Glomerular visceral epithelial cell (primary cell): ENCODE results near the gene ETS2.
A peak's percentile ranks its signal among the peaks of the same experiment; 100 is the strongest.

Experiments
- DNase-seq: peaks from one replicate; pipeline ENCODE4 v3.0.0-alpha.2; 2016; ENCODE audit errors: extremely low spot score

ETS2 gene

DNA sequence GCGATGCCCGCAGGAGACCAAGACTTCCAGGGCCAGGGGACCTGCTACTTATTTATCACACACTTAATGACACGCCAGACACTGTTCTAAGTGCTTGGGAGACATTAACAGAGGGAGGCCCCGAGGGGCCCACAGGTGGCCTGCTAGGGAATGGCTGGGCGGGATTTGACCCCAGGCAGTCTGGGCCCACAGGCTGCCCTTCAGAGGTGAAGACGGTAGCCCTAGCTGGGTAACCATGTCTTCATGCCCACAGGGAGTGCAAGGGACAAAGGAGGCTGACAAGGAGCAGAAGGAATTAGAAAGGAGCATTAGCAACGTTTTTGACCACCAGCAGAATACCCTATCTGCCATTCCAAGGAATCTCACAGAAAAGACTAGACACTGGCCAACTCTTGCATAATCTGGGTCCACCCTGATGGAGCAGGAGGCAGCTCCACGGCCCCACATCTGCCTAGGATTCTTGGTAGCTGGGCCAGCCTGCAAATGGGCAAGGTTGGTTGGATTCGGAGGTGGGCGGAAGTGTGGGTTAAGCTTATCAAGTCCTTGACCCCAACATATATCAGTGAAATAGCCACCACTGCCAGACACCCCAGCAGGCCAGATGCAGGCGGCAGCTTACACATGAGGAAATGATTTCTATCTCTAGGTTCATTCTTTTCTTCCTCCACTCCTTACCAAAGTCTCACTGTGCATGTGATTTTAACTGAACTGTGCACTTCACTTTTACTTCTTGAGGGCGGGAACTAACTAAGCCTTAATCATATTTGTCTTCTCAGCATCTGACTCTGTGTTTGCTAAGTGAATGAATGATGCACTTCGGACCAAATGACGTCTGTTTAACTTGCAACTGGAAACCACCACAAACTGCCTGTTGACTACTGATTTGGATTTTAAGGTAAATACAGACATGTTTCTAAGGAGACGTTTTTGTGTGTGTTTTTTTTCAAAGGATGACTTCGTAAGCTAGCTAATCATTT lies 3.4 kb upstream of the ETS2 start:
- DNase-seq: peak; percentile 41

DNA sequence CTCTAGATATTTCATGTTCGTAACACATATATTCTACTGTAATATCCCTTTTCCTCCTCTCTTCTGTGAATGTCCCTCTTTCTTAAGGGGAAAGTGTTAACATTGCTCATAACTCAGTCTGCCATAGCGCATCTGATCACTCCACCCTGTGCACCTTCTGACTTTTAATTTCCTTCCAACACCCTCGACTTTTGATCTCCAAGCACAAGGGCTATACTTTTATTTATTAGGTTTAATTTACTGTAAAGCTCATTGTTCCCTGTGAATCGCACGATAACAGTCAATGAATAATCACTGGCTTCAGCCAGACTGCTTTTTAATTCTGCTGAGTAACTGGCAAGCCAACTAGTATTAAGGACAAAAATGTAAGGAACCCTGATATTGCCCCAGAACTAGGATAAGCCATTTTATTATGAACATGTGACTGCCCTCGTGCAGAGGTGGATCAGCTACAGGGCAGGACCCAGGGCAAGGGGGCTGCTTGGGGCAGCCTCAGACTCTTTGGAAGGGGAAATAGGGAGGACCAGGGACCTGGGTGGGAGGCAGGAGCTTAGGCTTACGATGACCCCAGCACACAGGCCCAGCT lies 2.6 kb upstream of the ETS2 start:
- no peak for DNase-seq

GRCh38 chr21:38804030-38804788 lies 1.5 kb upstream of the ETS2 start:
- no peak for DNase-seq

- DNase-seq: peak; percentile 52
These were observed 871 bp upstream of the ETS2 start for GRCh38 chr21:38804789-38805327.

DNA sequence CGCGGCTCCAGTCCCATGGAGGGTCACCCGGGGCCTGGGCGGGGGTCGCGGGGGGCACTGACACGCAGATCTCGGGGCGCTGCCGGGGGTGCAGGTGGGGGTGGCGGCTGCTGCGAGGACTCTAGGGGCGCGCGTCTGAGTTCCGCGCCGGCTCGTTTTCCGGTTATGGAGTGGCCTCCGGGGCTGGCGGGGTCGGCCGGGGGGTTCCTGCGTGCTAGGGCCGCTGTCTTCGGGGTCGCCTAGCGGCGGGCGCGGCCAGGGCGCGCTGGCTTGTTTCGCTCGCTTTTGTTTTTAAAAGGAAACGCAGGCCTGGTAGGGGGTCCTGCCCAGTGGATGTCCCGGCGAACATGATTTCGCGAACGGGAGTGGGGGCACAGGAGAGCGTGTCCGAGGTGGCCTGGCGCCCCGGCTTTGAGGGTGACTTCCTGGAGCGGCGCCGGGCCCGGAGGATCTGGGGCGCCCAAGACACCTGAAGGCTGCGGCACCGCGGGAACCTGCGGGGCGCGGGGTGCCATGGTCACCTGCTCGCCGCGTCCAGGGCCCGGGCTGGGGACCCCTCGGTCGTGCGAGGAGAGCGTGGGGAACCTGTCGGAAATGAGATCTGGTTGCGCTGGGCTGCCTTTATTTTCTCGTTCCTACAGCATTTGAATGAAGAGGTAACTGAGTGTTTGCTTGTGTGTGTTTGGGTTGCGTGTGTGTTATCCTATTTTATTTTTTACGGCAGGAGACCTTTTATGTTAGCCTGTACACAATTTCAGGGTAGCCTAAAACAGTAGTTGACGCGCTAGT lies 618 bp downstream of the ETS2 start:
- DNase-seq: no peak

GRCh38 chr21:38806942-38807284 lies 1.2 kb downstream of the ETS2 start:
- no peak for DNase-seq

DNA sequence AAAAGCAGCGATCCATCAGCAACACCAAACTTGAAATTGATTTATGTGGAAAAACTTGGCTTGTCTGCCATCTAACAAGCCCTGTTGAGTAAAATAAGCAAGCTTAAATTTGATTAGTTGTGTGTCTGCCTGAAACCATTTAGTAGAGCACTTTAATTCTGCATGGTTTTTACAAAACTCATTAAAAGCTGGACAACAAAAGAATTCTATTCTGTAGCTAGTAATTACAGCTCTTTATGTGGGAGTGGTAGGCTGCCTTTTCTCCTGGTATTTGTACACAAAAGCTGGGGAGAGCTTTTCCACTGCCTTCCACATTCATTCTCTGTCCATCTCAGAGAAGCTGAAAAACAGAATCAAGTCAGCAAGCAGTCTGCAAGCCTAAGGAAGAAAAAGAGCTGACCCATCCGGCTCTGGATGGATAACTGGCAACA lies 1.7 kb downstream of the ETS2 start:
- DNase-seq: no peak

GRCh38 chr21:38807986-38808385 lies 2.3 kb downstream of the ETS2 start:
- no peak for DNase-seq

- no peak for DNase-seq
These were observed 3.6 kb downstream of the ETS2 start for GRCh38 chr21:38809198-38809878.

- DNase-seq: no peak
These were observed 4.5 kb downstream of the ETS2 start for GRCh38 chr21:38810034-38810825.

DNA sequence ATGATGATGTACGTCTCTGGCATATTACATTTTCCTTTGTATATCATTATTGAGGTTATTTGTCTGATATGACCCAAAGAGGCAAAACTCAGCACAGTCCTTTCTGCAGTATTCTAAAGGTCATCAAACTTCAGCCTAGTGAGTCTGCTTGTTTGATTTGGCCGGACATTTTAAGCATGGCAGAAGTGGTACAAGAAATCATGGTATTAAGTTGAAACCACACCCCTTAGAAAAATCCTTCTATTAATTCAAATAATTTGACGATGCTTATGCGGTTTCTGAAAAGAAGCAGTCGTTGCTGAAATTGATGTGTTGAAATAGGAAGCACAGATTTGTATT lies 5.1 kb downstream of the ETS2 start:
- no peak for DNase-seq

GRCh38 chr21:38811257-38811656 lies 5.5 kb downstream of the ETS2 start:
- peak; percentile 71 for DNase-seq

GRCh38 chr21:38813143-38813542 lies 7.4 kb downstream of the ETS2 start:
- no peak for DNase-seq

GRCh38 chr21:38813547-38813946 lies 7.8 kb downstream of the ETS2 start:
- no peak for DNase-seq

GRCh38 chr21:38814126-38815059 lies 8.7 kb downstream of the ETS2 start:
- no peak for DNase-seq

GRCh38 chr21:38815060-38815405 lies 9.3 kb downstream of the ETS2 start:
- no peak for DNase-seq

DNA sequence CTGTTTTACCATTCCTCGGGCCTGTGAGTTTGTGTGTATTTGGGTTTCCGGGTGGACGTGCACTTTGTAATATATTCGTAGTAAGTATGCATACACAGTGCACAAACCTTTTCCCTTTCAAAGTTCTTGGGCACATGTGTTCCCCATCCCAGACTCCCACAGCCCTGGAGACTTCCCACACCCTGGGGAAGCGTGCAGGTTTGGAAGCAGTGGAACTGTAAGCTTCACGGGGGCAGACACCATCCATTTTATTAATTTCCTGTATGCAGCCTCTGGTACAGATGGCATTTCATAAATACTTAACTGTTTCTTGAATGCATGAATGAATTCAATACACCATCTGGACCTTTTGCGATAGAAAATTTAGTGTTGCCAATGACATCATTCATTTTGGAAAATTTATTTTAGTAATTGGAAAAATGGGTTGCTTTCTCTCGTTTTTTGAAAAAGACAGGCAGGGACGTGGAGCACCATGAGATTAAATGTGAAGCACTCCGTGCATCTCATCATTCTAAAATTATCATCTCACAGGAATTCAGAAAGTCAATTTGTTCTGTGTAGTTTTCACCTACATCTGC lies 10.8 kb downstream of the ETS2 start:
- DNase-seq: no peak

DNA sequence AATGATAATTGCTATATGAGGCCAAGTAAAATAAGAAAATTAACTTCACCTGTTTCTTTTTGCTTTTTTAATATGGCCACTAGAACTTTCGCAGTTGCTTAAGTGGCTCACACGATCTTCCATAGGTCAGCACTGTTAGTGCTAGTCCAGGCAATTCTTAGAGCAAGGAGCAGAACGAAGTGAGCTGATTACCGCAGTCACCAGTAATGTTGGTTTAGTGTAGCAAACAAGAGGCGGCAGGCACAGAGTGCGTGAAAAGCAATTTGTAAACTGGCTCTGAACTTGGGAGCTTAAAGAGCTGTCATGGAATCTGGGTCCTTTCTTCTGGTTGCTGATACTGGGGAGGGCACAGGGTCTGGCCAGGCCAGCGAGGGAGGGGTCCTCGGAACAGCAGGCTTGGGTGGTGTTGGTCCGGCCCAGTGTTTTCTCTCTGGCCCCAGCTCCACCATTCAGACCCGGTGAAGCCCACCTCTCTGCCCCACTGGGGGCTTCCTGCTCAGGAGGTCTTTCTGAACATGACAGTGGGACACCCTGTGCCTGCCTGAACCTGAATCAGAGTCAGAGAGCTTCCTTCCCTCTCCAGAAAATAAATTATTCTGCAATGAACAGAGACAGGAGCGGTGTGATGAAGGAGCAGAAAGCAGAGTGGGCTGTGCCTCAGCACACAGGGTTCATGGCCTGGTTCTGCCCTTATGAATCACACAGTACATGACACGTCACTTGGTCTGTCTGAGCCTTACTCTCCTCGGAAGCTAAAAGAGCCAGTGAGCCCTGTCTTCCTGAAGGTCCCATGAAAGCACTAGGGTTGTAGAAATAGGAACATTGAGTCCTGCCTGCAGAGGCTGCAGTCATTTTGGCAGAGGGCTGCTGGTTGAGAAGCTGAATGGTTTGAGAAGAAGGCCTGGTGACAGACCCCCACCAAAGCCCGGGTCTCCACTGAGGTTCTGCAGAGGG lies 11.9 kb downstream of the ETS2 start:
- peak; percentile 62 for DNase-seq
